AG10803 (cell line): ENCODE data around the gene CHRNB4.

Source experiments
- DNase-seq: peaks from one replicate; pipeline ENCODE4 v3.0.0; 2010; ENCODE audit warnings: low read depth
- H3K4me3 ChIP-seq: 2 replicates; pipeline ENCODE4 v1.5.1; 2011; ENCODE audit warnings: mild to moderate bottlenecking, low read length, control low read depth
- TF ChIP-seq, protein P1 (sequence below): conservative IDR thresholded peaks from 2 replicates; pipeline ENCODE4 v1.5.1; 2011; ENCODE audit warnings: mild to moderate bottlenecking, low read length, control low read depth, inconsistent platforms

Gene CHRNB4

DNA sequence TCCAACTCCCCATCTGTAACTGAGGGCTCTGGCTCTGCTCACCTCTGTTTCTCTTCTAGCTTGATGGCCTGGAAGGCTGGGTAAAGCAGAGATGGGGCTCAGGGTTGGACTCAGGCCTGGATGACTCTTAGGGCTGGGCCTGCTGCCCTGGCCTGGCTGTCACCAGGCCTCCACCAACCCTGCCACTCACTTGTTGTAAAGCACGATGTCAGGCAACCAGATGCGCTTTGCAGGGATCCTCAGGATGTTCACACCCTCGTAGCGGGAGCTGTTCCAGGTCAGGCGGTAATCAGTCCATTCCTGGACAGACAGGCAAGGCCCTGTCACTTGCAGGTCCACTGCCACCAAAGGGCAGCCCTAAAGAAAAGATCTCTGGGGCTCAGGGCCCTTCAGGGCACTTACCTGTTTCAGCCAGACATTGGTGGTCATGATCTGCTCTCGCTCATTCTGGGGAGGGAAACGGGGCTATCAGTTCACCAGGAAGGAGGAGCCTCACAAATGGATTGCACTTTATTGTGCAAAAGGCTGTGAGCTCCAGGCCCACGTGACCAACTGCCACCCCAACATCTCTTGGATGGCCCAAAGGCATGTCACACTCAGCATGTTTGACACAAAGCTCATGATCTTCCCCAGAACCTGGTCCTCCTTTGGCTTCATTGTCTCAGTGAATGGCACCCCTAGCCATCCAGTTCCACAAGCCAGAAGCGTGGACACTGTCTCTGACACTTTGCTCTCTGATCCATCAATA is 9.9 kb downstream of the CHRNB4 start:
- DNase-seq = no peak
- TF ChIP-seq, protein P1, sequence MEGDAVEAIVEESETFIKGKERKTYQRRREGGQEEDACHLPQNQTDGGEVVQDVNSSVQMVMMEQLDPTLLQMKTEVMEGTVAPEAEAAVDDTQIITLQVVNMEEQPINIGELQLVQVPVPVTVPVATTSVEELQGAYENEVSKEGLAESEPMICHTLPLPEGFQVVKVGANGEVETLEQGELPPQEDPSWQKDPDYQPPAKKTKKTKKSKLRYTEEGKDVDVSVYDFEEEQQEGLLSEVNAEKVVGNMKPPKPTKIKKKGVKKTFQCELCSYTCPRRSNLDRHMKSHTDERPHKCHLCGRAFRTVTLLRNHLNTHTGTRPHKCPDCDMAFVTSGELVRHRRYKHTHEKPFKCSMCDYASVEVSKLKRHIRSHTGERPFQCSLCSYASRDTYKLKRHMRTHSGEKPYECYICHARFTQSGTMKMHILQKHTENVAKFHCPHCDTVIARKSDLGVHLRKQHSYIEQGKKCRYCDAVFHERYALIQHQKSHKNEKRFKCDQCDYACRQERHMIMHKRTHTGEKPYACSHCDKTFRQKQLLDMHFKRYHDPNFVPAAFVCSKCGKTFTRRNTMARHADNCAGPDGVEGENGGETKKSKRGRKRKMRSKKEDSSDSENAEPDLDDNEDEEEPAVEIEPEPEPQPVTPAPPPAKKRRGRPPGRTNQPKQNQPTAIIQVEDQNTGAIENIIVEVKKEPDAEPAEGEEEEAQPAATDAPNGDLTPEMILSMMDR = no peak
- H3K4me3 ChIP-seq = no peak overlapping the region

DNA sequence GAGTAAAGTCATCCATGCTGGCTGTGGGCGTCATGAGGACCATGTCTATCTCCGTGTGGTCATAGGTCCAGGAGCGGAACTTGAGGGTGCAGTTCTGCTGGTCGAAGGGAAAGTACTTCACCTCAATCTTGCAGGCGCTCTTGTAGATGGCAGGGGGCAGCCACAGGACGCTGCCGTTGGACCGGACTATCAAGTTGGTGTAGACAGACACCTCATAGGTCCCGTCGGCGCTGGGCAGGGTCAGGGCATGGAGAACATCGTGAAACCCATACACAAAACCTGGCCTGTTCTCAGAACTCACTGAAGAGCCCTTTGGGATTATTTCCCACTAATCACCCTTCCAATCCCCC is 11.3 kb downstream of the CHRNB4 start:
- no peak for DNase-seq
- TF ChIP-seq, protein P1 = no peak
- no peak overlapping the region for H3K4me3 ChIP-seq

DNA sequence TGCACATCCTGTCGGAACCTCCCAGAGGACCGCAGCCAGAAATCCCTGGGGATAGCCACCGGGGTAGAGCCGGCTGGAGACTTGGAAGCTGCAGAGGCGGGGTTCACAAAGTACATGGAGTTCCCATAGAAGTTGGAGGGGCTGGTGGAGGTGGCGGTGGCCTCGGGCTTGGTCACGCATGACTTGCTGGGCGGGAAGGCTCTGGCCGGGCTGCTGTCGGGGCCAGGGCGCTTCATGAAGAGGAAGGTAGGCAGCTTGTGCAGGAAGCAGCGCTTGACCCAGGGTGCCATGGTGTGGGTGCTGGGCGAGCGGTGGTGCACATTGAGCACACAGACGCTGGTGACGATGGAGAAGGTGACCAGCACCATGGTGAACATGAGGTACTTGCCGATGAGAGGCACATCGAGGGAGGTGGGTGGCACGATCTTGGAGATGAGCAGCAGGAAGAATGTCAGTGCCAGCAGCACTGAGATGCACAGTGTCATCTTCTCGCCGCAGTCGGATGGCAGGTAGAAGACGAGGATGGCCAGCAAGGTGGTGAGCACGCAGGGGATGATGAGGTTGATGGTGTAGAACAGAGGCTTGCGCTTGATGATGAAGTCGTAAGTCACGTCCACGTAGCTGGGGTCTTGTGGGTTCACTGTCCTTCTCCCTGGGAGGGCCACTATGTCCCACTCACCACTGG is 11.8 kb downstream of the CHRNB4 start:
- no peak overlapping the region for H3K4me3 ChIP-seq
- TF ChIP-seq, protein P1 = no peak
- no peak for DNase-seq

DNA sequence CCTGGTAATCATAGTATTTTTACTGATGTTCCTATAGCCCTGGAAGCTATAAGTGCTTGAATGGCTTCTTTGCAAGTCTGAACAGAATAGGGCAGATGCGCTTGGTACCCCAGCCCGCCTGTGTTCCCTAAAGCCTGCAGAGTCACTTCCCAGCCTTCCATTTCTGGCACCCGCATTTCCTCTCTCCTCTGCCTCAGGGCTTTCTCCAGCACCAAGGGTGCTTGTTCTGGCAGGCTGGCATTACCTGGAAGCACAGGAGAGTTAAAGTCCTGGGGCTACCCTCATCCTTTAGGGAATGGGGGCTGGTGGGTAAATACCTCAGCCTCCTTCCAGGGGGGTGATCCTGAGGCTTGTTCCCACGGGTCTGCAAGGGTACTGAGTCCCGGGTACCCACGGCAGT is 12.8 kb downstream of the CHRNB4 start:
- TF ChIP-seq, protein P1 = no peak
- DNase-seq = no peak

DNA sequence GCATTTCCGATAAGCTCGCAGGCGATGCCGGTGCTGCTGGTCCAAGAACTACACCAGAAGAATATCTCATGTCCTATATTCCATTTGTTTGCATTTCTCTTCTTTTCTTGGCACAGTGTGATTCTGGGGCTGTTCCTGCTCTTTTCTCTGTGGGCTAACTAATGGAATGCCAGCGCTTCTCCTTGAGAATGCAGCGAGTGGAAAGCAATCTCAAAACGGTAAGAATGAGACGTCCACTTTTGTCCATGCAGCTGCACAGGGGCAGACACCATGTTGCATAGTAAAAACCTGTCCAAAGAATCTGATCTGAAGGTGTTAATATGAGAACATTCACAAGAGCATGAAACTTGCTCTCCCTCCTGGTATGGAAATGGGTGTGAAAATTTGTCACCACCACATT is 13.7 kb downstream of the CHRNB4 start:
- no peak for DNase-seq
- no peak overlapping the region for H3K4me3 ChIP-seq
- TF ChIP-seq, protein P1 = no peak

More for the DNA sequence above, 12.8 kb downstream of the CHRNB4 start:
- H3K4me3 ChIP-seq = no peak overlapping the region

DNA sequence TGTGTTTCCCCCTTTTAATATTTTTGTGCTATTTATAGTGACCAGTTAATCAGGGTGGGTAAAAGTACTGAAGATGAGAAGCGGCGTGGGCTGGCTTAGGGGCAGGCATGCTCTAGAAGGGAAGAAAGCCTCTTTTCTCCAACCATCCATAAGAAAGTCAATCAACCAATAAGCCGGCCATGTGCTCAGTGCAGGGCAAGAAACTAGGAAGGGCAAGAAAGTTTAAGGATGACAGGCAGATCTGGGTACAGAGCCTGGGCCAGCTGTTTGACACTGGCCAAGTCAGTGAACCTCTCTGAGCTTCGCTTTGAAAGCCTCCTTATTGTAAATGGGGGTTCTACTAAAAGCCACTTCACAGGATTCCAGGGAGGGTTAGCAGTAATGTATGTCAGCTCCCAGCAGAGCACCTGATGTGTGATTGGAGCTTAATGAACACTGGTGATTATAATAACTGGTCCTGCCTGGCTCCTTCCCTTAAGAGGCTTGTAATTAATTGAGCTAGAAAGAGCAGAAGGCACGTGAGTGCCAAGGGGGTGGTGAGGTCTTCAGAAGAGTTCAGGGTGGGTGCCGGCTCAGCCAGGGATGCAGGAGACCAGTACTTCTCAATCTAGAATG is 14.5 kb downstream of the CHRNB4 start:
- TF ChIP-seq, protein P1 = no peak
- no peak for DNase-seq
- no peak overlapping the region for H3K4me3 ChIP-seq
